Liver (tissue), 9 donors: Measurements from ENCODE around the gene CCDC60. TPM values are rescaled to one million over a fixed set of nuclear protein-coding genes. Genes with fewer than 3 reads are reported as not detected.

ENCODE experiments used
- DNase-seq: peaks from one replicate; pipeline ENCODE4 v3.0.0-alpha.2; 2017; ENCODE audit warnings: low spot score
- H3K27ac ChIP-seq, 2 donors: one replicate each; pipeline ENCODE4 v1.7.0; 2013; ENCODE audit warnings: inconsistent platforms in 2 of 2, low read length in 2 of 2, control low read depth in 1 of 2, low read depth in 1 of 2, mild to moderate bottlenecking in 1 of 2
- H3K27me3 ChIP-seq, 4 donors: one replicate each; pipeline versions ENCODE4 v1.6.1 to v1.7.0; 2013; ENCODE audit warnings: low read length in 3 of 4, inconsistent platforms in 1 of 4, mild to moderate bottlenecking in 1 of 4, moderate library complexity in 1 of 4; ENCODE audit not compliant: control insufficient read depth in 4 of 4, insufficient read depth in 4 of 4
- H3K36me3 ChIP-seq, 4 donors: one replicate each; pipeline versions ENCODE4 v1.6.1 to v1.7.0; 2013; ENCODE audit warnings: low read length in 3 of 4, mild to moderate bottlenecking in 3 of 4, low read depth in 1 of 4, moderate library complexity in 1 of 4; ENCODE audit not compliant: control insufficient read depth in 4 of 4, insufficient read depth in 3 of 4
- H3K4me1 ChIP-seq, 4 donors: one replicate each; pipeline versions ENCODE4 v1.6.1 to v1.7.0; 2013; ENCODE audit warnings: low read length in 3 of 4, mild to moderate bottlenecking in 3 of 4, moderate library complexity in 1 of 4; ENCODE audit not compliant: control insufficient read depth in 4 of 4, insufficient read depth in 4 of 4
- H3K4me3 ChIP-seq, 3 donors: one replicate each; pipeline versions ENCODE4 v1.6.1 to v1.7.0; 2013; ENCODE audit warnings: low read length in 3 of 3, control low read depth in 1 of 3, low read depth in 1 of 3, mild to moderate bottlenecking in 1 of 3
- H3K9ac ChIP-seq, 2 donors: one replicate each; pipeline ENCODE4 v1.7.0; 2013; ENCODE audit warnings: low read length in 2 of 2, mild to moderate bottlenecking in 2 of 2, moderate library complexity in 2 of 2, control low read depth in 1 of 2, low read depth in 1 of 2
- H3K9me3 ChIP-seq, 4 donors: one replicate each; pipeline versions ENCODE4 v1.6.1 to v1.7.0; 2013; ENCODE audit warnings: low read length in 3 of 4; ENCODE audit not compliant: control insufficient read depth in 4 of 4
- EGR1 ChIP-seq, 2 donors: IDR thresholded peaks; 2 replicates each; pipeline ENCODE4 v1.6.1; 2016 to 2018; ENCODE audit warnings: antibody characterized with exemption in 2 of 2, low read depth in 2 of 2
- FOXA1 ChIP-seq: IDR thresholded peaks from 2 replicates; pipeline ENCODE4 v1.6.1; 2016; ENCODE audit warnings: antibody characterized with exemption
- HNF4G ChIP-seq: IDR thresholded peaks from 2 replicates; pipeline ENCODE4 v1.6.1; 2016; ENCODE audit warnings: antibody characterized with exemption
- JUND ChIP-seq, 2 donors: IDR thresholded peaks; 2 replicates each; pipeline ENCODE4 v1.6.1; 2016; ENCODE audit warnings: antibody characterized with exemption in 2 of 2
- NR2F2 ChIP-seq: IDR thresholded peaks from 2 replicates; pipeline ENCODE4 v1.6.1; 2016; ENCODE audit warnings: antibody characterized with exemption
- RAD21 ChIP-seq, 2 donors: IDR thresholded peaks; 2 replicates each; pipeline ENCODE4 v1.6.1; 2016; ENCODE audit warnings: antibody characterized with exemption in 2 of 2, mild to moderate bottlenecking in 2 of 2
- RXRA ChIP-seq, 2 donors: IDR thresholded peaks; 2 replicates each; pipeline ENCODE4 v1.6.1; 2017 to 2018; ENCODE audit warnings: antibody characterized with exemption in 2 of 2, mild to moderate bottlenecking in 1 of 2
- SP1 ChIP-seq: IDR thresholded peaks from 2 replicates; pipeline ENCODE4 v1.6.1; 2018; ENCODE audit warnings: antibody characterized with exemption, mild to moderate bottlenecking
- TAF1 ChIP-seq: conservative IDR thresholded peaks from 2 replicates; pipeline ENCODE4 v1.6.1; 2016; ENCODE audit warnings: antibody characterized with exemption, mild to moderate bottlenecking
- YY1 ChIP-seq: IDR thresholded peaks from 2 replicates; pipeline ENCODE4 v1.6.1; 2016; ENCODE audit warnings: antibody characterized with exemption, mild to moderate bottlenecking
- WGBS: extraction: QIAGEN DNeasy Blood & Tissue Kit; methylation state at CpG from one replicate; pipeline ENCODE4 v1.1.7; 2013; 5-methylcytosine and 5-hydroxymethylcytosine counted together
- polyA plus RNA-seq, 2 donors: library from polyadenylated mRNA; stranded (reverse) in 1 of 2; unstranded in 1 of 2; fragments of 200-250 nt in 1 of 2; fragments of >200 nt in 1 of 2; fragmentation: Nextera tagmentation in 1 of 2; extraction: Ambion mirVana in 1 of 2; gene quantifications; one replicate each; pipeline versions ENCODE4 v1.2.1 to v1.2.3, GENCODE V29; 2013 to 2015
- total RNA-seq, 2 donors: library from RNA; depleted of rRNA; stranded (reverse); fragments of >200 nt; gene quantifications; one replicate each; pipeline ENCODE4 v1.2.3, GENCODE V29; 2014
- TF ChIP-seq, protein P1 (sequence below): IDR thresholded peaks from 2 replicates; pipeline ENCODE4 v1.6.1; 2016; ENCODE audit warnings: antibody characterized with exemption, mild to moderate bottlenecking
- TF ChIP-seq, protein P2 (sequence below): IDR thresholded peaks from 2 replicates; pipeline ENCODE4 v1.6.1; 2016; ENCODE audit warnings: antibody characterized with exemption
- TF ChIP-seq, protein P3 (sequence below): IDR thresholded peaks from 2 replicates; pipeline ENCODE4 v1.6.1; 2016; ENCODE audit warnings: antibody characterized with exemption
- TF ChIP-seq, protein P4 (sequence below): fragments of 150-350 bp; IDR thresholded peaks from 2 replicates; pipeline ENCODE4 v1.5.1; 2017; ENCODE audit warnings: improper control_type of control experiment, low read depth, low read length; ENCODE audit not compliant: missing input control
- donor health status: healthy.
- donor health status: healthy.
- donor health status: healthy.
- donor health status: healthy.
- donor health status: healthy.

The CCDC60 gene
- total and polyA plus RNA-seq, 4 donors, result not detected

DNA sequence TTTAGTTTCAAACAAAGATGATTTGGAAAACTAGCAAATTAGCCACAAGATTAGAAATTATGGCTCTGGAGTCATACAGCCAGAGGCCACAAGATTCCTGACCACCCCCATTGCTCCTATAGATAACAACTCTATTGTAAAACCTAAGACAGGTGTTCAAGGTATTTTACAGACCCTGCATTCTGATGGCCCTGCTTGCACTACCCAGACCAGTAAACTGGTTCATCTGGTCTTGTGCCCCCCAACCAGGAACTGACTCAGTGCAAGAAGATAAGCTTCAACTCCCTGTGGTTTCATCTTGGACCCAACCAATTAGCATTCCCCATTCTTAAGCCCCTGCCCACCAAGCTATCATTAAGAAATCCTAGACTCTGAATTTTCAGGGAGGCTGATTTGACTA is 125.0 kb downstream of the CCDC60 start (continued):
- TF ChIP-seq, protein P1, sequence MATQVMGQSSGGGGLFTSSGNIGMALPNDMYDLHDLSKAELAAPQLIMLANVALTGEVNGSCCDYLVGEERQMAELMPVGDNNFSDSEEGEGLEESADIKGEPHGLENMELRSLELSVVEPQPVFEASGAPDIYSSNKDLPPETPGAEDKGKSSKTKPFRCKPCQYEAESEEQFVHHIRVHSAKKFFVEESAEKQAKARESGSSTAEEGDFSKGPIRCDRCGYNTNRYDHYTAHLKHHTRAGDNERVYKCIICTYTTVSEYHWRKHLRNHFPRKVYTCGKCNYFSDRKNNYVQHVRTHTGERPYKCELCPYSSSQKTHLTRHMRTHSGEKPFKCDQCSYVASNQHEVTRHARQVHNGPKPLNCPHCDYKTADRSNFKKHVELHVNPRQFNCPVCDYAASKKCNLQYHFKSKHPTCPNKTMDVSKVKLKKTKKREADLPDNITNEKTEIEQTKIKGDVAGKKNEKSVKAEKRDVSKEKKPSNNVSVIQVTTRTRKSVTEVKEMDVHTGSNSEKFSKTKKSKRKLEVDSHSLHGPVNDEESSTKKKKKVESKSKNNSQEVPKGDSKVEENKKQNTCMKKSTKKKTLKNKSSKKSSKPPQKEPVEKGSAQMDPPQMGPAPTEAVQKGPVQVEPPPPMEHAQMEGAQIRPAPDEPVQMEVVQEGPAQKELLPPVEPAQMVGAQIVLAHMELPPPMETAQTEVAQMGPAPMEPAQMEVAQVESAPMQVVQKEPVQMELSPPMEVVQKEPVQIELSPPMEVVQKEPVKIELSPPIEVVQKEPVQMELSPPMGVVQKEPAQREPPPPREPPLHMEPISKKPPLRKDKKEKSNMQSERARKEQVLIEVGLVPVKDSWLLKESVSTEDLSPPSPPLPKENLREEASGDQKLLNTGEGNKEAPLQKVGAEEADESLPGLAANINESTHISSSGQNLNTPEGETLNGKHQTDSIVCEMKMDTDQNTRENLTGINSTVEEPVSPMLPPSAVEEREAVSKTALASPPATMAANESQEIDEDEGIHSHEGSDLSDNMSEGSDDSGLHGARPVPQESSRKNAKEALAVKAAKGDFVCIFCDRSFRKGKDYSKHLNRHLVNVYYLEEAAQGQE, result no peak
- TF ChIP-seq HNF4G (no peak), JUND (IDR thresholded peaks at IDR 0.05) (no peak), TAF1 (no peak), SP1 (no peak), NR2F2 (no peak), EGR1 (IDR thresholded peaks at IDR 0.05; ENCODE audit: low read depth in 2 of 2) (no peak), RXRA (IDR thresholded peaks at IDR 0.05) (no peak), RAD21 (IDR thresholded peaks at IDR 0.05) (no peak), YY1 (no peak)
- TF ChIP-seq, protein P2, sequence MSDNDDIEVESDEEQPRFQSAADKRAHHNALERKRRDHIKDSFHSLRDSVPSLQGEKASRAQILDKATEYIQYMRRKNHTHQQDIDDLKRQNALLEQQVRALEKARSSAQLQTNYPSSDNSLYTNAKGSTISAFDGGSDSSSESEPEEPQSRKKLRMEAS, result no peak
- TF ChIP-seq, protein P3, sequence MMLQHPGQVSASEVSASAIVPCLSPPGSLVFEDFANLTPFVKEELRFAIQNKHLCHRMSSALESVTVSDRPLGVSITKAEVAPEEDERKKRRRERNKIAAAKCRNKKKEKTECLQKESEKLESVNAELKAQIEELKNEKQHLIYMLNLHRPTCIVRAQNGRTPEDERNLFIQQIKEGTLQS, result no peak
- TF ChIP-seq, protein P4, sequence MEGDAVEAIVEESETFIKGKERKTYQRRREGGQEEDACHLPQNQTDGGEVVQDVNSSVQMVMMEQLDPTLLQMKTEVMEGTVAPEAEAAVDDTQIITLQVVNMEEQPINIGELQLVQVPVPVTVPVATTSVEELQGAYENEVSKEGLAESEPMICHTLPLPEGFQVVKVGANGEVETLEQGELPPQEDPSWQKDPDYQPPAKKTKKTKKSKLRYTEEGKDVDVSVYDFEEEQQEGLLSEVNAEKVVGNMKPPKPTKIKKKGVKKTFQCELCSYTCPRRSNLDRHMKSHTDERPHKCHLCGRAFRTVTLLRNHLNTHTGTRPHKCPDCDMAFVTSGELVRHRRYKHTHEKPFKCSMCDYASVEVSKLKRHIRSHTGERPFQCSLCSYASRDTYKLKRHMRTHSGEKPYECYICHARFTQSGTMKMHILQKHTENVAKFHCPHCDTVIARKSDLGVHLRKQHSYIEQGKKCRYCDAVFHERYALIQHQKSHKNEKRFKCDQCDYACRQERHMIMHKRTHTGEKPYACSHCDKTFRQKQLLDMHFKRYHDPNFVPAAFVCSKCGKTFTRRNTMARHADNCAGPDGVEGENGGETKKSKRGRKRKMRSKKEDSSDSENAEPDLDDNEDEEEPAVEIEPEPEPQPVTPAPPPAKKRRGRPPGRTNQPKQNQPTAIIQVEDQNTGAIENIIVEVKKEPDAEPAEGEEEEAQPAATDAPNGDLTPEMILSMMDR, result no peak

DNA sequence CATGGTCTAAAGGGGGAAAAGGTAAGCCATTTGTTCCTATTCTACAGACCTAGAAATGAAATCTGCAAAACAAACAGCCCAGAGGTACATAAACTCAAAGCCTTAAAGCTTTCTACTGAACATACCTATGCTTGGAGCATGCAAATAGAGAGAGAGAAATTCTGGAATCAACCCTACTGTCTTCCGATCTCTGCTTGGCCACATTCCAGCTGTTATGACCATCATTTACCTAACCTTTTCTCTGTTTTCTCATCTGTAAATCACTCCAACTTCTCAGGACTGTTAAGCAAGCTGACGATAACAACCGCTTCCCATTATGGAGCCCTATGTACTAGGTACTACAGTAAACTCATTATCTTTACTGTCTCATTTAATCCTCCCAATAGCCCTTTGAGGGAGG is 126.3 kb downstream of the CCDC60 start:
- Histone ChIP-seq H3K4me1 (no peaks in the 10 kb centered on the region), H3K27me3 (no peaks in the 10 kb centered on the region), H3K9me3 (peaks cover 0 to 10% (median 4%) of the 10 kb centered on the region in 4 donors), H3K36me3 (no peaks in the 10 kb centered on the region), H3K27ac (no peak overlapping the region), H3K4me3 (no peak overlapping the region), H3K9ac (no peak overlapping the region)
- WGBS, result 86% methylated on average over 3 of the region's 3 CpGs
- no peak for DNase-seq
- TF ChIP-seq HNF4G, result no peak
- TF ChIP-seq NR2F2, result no peak
- TF ChIP-seq FOXA1, result no peak
- no peak for TF ChIP-seq TAF1

DNA sequence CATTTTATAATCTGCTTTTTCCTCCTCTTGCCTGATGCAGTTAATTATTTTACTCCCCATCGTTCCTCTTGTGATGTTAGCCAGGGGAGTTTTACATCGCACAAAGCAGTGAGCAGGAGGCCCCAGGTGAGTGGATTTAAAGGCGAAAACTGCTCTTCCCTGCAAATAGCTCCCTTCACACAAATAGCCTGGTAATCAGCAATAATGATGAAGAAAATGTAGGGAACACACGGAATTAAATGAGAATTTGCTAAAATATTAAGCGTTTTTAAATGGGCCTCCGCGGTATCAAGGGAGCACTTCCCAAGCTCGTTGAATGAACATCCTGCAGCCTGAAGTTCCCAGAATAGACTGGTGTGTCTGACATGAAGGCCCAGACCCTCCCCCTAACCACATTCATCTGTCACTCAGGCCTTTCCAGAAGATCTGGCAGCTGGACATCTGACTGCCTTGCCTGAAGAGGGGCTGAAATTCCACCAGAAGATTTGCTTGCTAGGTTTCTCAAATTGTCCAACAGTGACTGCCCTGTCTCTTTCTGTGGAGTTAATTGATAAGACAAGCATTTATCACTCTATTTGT is 127.2 kb downstream of the CCDC60 start:
- no peak overlapping the region for H3K9ac ChIP-seq
- H3K27me3 ChIP-seq, result peaks cover 0 to 2% (median 0%) of the 10 kb centered on the region in 4 donors
- no peak overlapping the region for H3K4me3 ChIP-seq
- WGBS, result 70% methylated on average over 8 of the region's 8 CpGs
- TF ChIP-seq, protein P4, result no peak
- TF ChIP-seq JUND (IDR thresholded peaks at IDR 0.05) (no peak), FOXA1 (no peak)
- peaks cover 0 to 10% (median 4%) of the 10 kb centered on the region in 4 donors for H3K9me3 ChIP-seq
- no peaks in the 10 kb centered on the region for H3K36me3 ChIP-seq
- DNase-seq, result no peak
- H3K4me1 ChIP-seq, result no peaks in the 10 kb centered on the region
- no peak overlapping the region for H3K27ac ChIP-seq
